SK-N-SH (cell line): ENCODE results near the gene FOSB. TPM values are rescaled to one million over a fixed set of nuclear protein-coding genes. Genes with fewer than 3 reads are reported as not detected.

ENCODE experiments used
- CTCF ChIA-PET: fragments of 300-600, 350-600 bp; formaldehyde crosslinking; extraction: SDS; loops from one replicate; lab custom pipeline; 2021; lab: Yijun Ruan, JAX
- POLR2A ChIA-PET: fragments of 350-600 bp; sonication (Branson Sonifier 250); formaldehyde crosslinking; extraction: SDS; loops from one replicate; lab custom pipeline; 2020; ENCODE audit warnings: antibody characterized with exemption, inconsistent platforms; lab: Yijun Ruan, JAX
- DNase-seq: peaks from one replicate; pipeline ENCODE4 v3.0.0; 2012
- H2AFZ ChIP-seq: fragments of 200-600 bp; sonication (generic); 2 replicates; pipeline ENCODE4 v1.8.1; 2016; ENCODE audit warnings: antibody characterized with exemption, mild to moderate bottlenecking, low read depth
- H3F3A ChIP-seq: fragments of 200-600 bp; sonication (generic); replicated peaks from 2 replicates; pipeline ENCODE3; 2016; ENCODE audit warnings: antibody characterized with exemption, mild to moderate bottlenecking; ENCODE audit not compliant: insufficient read depth
- H3K27ac ChIP-seq, 2 experiments: fragments of 200-500 bp in 1 of 2; fragments of 200-600 bp in 1 of 2; sonication (Bioruptor generic) in 1 of 2; sonication (generic), shearing (Covaris generic) in 1 of 2; 2 replicates each; pipeline versions ENCODE4 v1.5.1 to v1.6.1; 2014 to 2016; ENCODE audit warnings: low read depth in 2 of 2, inconsistent platforms in 1 of 2, low read length in 1 of 2, mild to moderate bottlenecking in 1 of 2, mixed read lengths in 1 of 2
- H3K27me3 ChIP-seq: fragments of 200-600 bp; sonication (generic), shearing (Covaris generic); 2 replicates; pipeline ENCODE4 v1.6.1; 2016; ENCODE audit warnings: mixed run types; ENCODE audit not compliant: insufficient read depth
- H3K36me3 ChIP-seq, 2 experiments: fragments of 200-500 bp in 1 of 2; fragments of 200-600 bp in 1 of 2; sonication (Bioruptor generic) in 1 of 2; sonication (generic) in 1 of 2; replicated peaks in 1 of 2; 2 replicates each; pipeline versions ENCODE3 to v1.5.1; 2014 to 2016; ENCODE audit warnings: low read length in 1 of 2, mild to moderate bottlenecking in 1 of 2; ENCODE audit not compliant: insufficient read depth in 2 of 2, control insufficient read depth in 1 of 2
- H3K4me1 ChIP-seq, 2 experiments: fragments of 200-500 bp in 1 of 2; fragments of 200-600 bp in 1 of 2; sonication (Bioruptor generic) in 1 of 2; sonication (generic), shearing (Covaris generic) in 1 of 2; 2 replicates each; pipeline versions ENCODE4 v1.5.1 to v1.6.1; 2014 to 2016; ENCODE audit warnings: low read depth in 1 of 2, low read length in 1 of 2, mixed run types in 1 of 2; ENCODE audit not compliant: insufficient read depth in 2 of 2, control insufficient read depth in 1 of 2
- H3K4me2 ChIP-seq: fragments of 200-600 bp; sonication (generic), shearing (Covaris generic); 2 replicates; pipeline ENCODE4 v1.6.1; 2017; ENCODE audit warnings: mixed run types
- H3K4me3 ChIP-seq, 2 experiments: fragments of 200-500 bp in 1 of 2; fragments of 200-600 bp in 1 of 2; sonication (Bioruptor generic) in 1 of 2; sonication (generic), shearing (Covaris generic) in 1 of 2; 2 replicates each; pipeline versions ENCODE4 v1.5.1 to v1.8.1; 2014 to 2016; ENCODE audit warnings: low read depth in 2 of 2, inconsistent platforms in 1 of 2, low read length in 1 of 2, mild to moderate bottlenecking in 1 of 2, mixed read lengths in 1 of 2, moderate library complexity in 1 of 2
- H3K79me2 ChIP-seq: fragments of 200-600 bp; sonication (generic); 2 replicates; pipeline ENCODE4 v1.8.1; 2017; ENCODE audit warnings: mild to moderate bottlenecking; ENCODE audit not compliant: insufficient read depth
- H3K9ac ChIP-seq: fragments of 200-600 bp; sonication (generic); 2 replicates; pipeline ENCODE4 v1.6.1; 2017; ENCODE audit warnings: mixed run types
- H3K9me2 ChIP-seq: fragments of 200-600 bp; sonication (generic); 2 replicates; pipeline ENCODE4 v1.6.1; 2017; ENCODE audit warnings: mixed run types
- H3K9me3 ChIP-seq: fragments of 200-600 bp; sonication (generic); 2 replicates; pipeline ENCODE4 v1.6.1; 2017; ENCODE audit warnings: mixed run types, mild to moderate bottlenecking, moderate library complexity
- H4K20me1 ChIP-seq: fragments of 200-600 bp; sonication (generic); 2 replicates; pipeline ENCODE4 v1.6.1; 2017; ENCODE audit warnings: mild to moderate bottlenecking, mixed run types; ENCODE audit not compliant: insufficient read depth
- CHD2 ChIP-seq: fragments of 150-350 bp; IDR thresholded peaks from 2 replicates; pipeline ENCODE4 v1.6.1; 2018; ENCODE audit warnings: low read length; ENCODE audit not compliant: partially characterized antibody
- ELF1 ChIP-seq: IDR thresholded peaks from 2 replicates; pipeline ENCODE4 v1.4.0; 2012
- EZH2phosphoT487 ChIP-seq: fragments of 200-600 bp; sonication (generic); IDR thresholded peaks from 2 replicates; pipeline ENCODE4 v1.6.1; 2017; ENCODE audit warnings: low read depth, mixed run types, mild to moderate bottlenecking, antibody characterized with exemption, moderate library complexity, borderline replicate concordance
- FOSL2 ChIP-seq: IDR thresholded peaks from 2 replicates; pipeline ENCODE4 v1.4.0; 2012; ENCODE audit warnings: low read depth, mild to moderate bottlenecking, moderate library complexity, borderline replicate concordance
- FOXJ3 ChIP-seq: sonication (generic); formaldehyde crosslinking; IDR thresholded peaks from 2 replicates; pipeline ENCODE4 v1.5.1; 2020; ENCODE audit warnings: mild to moderate bottlenecking, missing genetic modification reagents
- FOXM1 ChIP-seq: IDR thresholded peaks from 2 replicates; pipeline ENCODE4 v1.4.0; 2012; ENCODE audit warnings: low read depth, mild to moderate bottlenecking
- JUND ChIP-seq: IDR thresholded peaks from 2 replicates; pipeline ENCODE4 v1.4.0; 2012
- NFIC ChIP-seq: IDR thresholded peaks from 2 replicates; pipeline ENCODE4 v1.4.0; 2012; ENCODE audit warnings: borderline replicate concordance
- NRF1 ChIP-seq: IDR thresholded peaks from 2 replicates; pipeline ENCODE4 v1.6.1; 2012; ENCODE audit warnings: low read depth, mild to moderate bottlenecking, low read length
- POLR2AphosphoS5 ChIP-seq: IDR thresholded peaks from 2 replicates; pipeline ENCODE4 v1.6.1; 2012; ENCODE audit warnings: low read depth, low read length
- RAD21 ChIP-seq: IDR thresholded peaks from 2 replicates; pipeline ENCODE4 v1.6.1; 2012; ENCODE audit warnings: mild to moderate bottlenecking, low read length
- RCOR1 ChIP-seq: fragments of 150-350 bp; IDR thresholded peaks from 2 replicates; pipeline ENCODE4 v1.6.1; 2017; ENCODE audit warnings: antibody characterized with exemption, low read length
- RXRA ChIP-seq: IDR thresholded peaks from 2 replicates; pipeline ENCODE4 v1.4.0; 2012; ENCODE audit warnings: low read depth, mild to moderate bottlenecking, borderline replicate concordance
- SIN3A ChIP-seq: IDR thresholded peaks from 2 replicates; pipeline ENCODE4 v1.6.1; 2012; ENCODE audit warnings: low read depth, mild to moderate bottlenecking, low read length, moderate library complexity, borderline replicate concordance
- TEAD4 ChIP-seq: IDR thresholded peaks from 2 replicates; pipeline ENCODE4 v1.4.0; 2012; ENCODE audit warnings: mild to moderate bottlenecking, borderline replicate concordance; ENCODE audit not compliant: insufficient read depth
- WGBS: methylation state at CpG from one replicate; pipeline ENCODE4 v1.1.6; 2017; ENCODE audit warnings: low lambda C conversion rate; 5-methylcytosine and 5-hydroxymethylcytosine counted together
- polyA plus RNA-seq, 3 experiments: library from polyadenylated mRNA; depleted of rRNA; stranded (reverse); fragments of >200 nt; gene quantifications; 2 replicates each; pipeline ENCODE4 v1.2.3, GENCODE V29; 2012
- TF ChIP-seq, protein P1 (sequence below): IDR thresholded peaks from 2 replicates; pipeline ENCODE4 v1.4.0; 2012; ENCODE audit warnings: low read depth
- TF ChIP-seq, protein P2 (sequence below): IDR thresholded peaks from 2 replicates; pipeline ENCODE4; 2012
- TF ChIP-seq, protein P3 (sequence below): IDR thresholded peaks from 2 replicates; pipeline ENCODE4 v1.6.1; 2012; ENCODE audit warnings: mild to moderate bottlenecking, low read depth, low read length, moderate library complexity

FOSB gene
- polyA plus RNA-seq, 1 of the 3 experiments (the other 2 are of a cell fraction): 78.2 TPM

DNA sequence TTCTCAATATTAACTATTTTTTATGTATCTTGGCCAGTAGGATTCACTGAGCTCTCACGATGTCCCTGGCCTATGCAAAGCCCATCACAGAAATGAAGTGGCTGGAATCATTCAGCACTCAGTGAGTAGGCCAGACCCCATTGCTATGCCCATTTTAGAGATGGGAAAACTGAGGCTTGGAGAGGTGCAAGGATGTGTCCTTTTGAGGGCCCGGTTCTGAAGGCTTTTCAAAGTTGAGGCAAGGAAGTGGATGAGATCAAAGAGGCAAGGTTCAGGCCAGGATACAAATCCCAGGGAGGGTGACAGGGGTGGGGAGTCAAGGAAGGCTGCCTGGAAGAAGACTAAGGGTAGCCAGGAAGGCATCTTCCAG, 25.4 kb upstream of the FOSB start:
- Histone ChIP-seq H3F3A (peaks cover 32% of the 10 kb centered on the region), H3K9ac (no peak overlapping the region), H3K4me3 (no peak overlapping the region), H3K36me3 (no peaks in the 10 kb centered on the region), H3K9me2 (no peaks in the 10 kb centered on the region), H3K9me3 (no peaks in the 10 kb centered on the region), H4K20me1 (no peaks in the 10 kb centered on the region), H3K79me2 (no peaks in the 10 kb centered on the region; the same call in 1 of the 2 replicates), H3K4me1 (peaks cover 5 to 16% of the 10 kb centered on the region in 2 experiments; a peak in 1 of 4 replicates), H3K27me3 (no peaks in the 10 kb centered on the region), H3K4me2 (no peak overlapping the region; the same call in 1 of the 2 replicates), H3K27ac (peak overlapping the region in 1 of 2 experiments; percentile 96; a peak in 2 of 4 replicates), H2AFZ (no peak overlapping the region)
- CTCF ChIA-PET: interaction anchor here (15.0 kb wide), 1 partner anchor 31 kb away, joined by 870 read pairs; the partner anchor contains the start of gene FOSB
- TF ChIP-seq CHD2 (no peak), EZH2phosphoT487 (no peak), NRF1 (no peak), TEAD4 (no peak), SIN3A (no peak), JUND (no peak), NFIC (no peak), RXRA (no peak), FOXM1 (no peak), FOXJ3 (CRISPR knock-in tag) (no peak), FOSL2 (no peak), RAD21 (no peak), POLR2AphosphoS5 (no peak), RCOR1 (no peak), ELF1 (no peak)
- TF ChIP-seq, protein P1, sequence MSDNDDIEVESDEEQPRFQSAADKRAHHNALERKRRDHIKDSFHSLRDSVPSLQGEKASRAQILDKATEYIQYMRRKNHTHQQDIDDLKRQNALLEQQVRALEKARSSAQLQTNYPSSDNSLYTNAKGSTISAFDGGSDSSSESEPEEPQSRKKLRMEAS: no peak
- TF ChIP-seq, protein P2, sequence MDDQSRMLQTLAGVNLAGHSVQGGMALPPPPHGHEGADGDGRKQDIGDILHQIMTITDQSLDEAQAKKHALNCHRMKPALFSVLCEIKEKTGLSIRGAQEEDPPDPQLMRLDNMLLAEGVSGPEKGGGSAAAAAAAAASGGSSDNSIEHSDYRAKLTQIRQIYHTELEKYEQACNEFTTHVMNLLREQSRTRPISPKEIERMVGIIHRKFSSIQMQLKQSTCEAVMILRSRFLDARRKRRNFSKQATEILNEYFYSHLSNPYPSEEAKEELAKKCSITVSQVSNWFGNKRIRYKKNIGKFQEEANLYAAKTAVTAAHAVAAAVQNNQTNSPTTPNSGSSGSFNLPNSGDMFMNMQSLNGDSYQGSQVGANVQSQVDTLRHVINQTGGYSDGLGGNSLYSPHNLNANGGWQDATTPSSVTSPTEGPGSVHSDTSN: no peak
- TF ChIP-seq, protein P3, sequence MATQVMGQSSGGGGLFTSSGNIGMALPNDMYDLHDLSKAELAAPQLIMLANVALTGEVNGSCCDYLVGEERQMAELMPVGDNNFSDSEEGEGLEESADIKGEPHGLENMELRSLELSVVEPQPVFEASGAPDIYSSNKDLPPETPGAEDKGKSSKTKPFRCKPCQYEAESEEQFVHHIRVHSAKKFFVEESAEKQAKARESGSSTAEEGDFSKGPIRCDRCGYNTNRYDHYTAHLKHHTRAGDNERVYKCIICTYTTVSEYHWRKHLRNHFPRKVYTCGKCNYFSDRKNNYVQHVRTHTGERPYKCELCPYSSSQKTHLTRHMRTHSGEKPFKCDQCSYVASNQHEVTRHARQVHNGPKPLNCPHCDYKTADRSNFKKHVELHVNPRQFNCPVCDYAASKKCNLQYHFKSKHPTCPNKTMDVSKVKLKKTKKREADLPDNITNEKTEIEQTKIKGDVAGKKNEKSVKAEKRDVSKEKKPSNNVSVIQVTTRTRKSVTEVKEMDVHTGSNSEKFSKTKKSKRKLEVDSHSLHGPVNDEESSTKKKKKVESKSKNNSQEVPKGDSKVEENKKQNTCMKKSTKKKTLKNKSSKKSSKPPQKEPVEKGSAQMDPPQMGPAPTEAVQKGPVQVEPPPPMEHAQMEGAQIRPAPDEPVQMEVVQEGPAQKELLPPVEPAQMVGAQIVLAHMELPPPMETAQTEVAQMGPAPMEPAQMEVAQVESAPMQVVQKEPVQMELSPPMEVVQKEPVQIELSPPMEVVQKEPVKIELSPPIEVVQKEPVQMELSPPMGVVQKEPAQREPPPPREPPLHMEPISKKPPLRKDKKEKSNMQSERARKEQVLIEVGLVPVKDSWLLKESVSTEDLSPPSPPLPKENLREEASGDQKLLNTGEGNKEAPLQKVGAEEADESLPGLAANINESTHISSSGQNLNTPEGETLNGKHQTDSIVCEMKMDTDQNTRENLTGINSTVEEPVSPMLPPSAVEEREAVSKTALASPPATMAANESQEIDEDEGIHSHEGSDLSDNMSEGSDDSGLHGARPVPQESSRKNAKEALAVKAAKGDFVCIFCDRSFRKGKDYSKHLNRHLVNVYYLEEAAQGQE: no peak
- WGBS: 94% methylated on average over 2 of the region's 2 CpGs
- POLR2A ChIA-PET: no interaction called here
- DNase-seq: no peak
